PC-9 (cell line): Measurements from ENCODE around the gene MYO16. TPM values are rescaled to one million over a fixed set of nuclear protein-coding genes. Genes with fewer than 3 reads are reported as not detected.

ENCODE experiments used
- BruUV-seq: library from RNA; stranded (reverse); fragments of 400-500 nt; replicated peaks from 2 replicates; lab custom pipeline; 2021; lab: Mats Ljungman, UMichigan
- CTCF ChIA-PET: fragments of 300-600 bp; sonication (Branson Sonifier 250); formaldehyde crosslinking; loops from one replicate; lab custom pipeline; 2022; ENCODE audit warnings: antibody characterized with exemption; lab: Charles Lee
- POLR2A ChIA-PET: fragments of 300-600 bp; sonication (Branson Sonifier 250); formaldehyde crosslinking; loops from one replicate; lab custom pipeline; 2022; ENCODE audit warnings: antibody characterized with exemption; ENCODE audit not compliant: unreplicated experiment; lab: Charles Lee
- DNase-seq, 2 experiments: peaks; one replicate each; pipeline versions ENCODE4 v3.0.0 to v3.0.0-alpha.2; 2015 to 2022; ENCODE audit warnings: mixed read lengths in 1 of 2
- H2AFZ ChIP-seq: fragments of 200-600 bp; sonication (generic); 2 replicates; pipeline ENCODE4 v1.8.1; 2017; ENCODE audit warnings: antibody characterized with exemption
- H3F3A ChIP-seq: fragments of 200-600 bp; sonication (generic); 2 replicates; pipeline ENCODE4 v1.8.1; 2017; ENCODE audit warnings: antibody characterized with exemption, mild to moderate bottlenecking, low read depth; ENCODE audit not compliant: insufficient read depth
- H3K27ac ChIP-seq: fragments of 200-600 bp; sonication (generic); 2 replicates; pipeline ENCODE4 v1.6.1; 2016; ENCODE audit warnings: mixed run types
- H3K27me3 ChIP-seq: fragments of 200-600 bp; sonication (generic); 2 replicates; pipeline ENCODE4 v1.6.1; 2016; ENCODE audit warnings: low read depth, mixed run types; ENCODE audit not compliant: insufficient read depth
- H3K36me3 ChIP-seq: fragments of 200-600 bp; sonication (generic); 2 replicates; pipeline ENCODE4 v1.6.1; 2016; ENCODE audit warnings: low read depth, mixed run types
- H3K4me1 ChIP-seq: fragments of 200-600 bp; sonication (generic); replicated peaks from 2 replicates; pipeline ENCODE4 v1.6.1; 2016; ENCODE audit warnings: mixed run types; ENCODE audit not compliant: insufficient read depth
- H3K4me2 ChIP-seq: fragments of 200-600 bp; sonication (generic); 2 replicates; pipeline ENCODE4 v1.6.1; 2017; ENCODE audit warnings: mixed run types
- H3K4me3 ChIP-seq: fragments of 200-600 bp; sonication (generic); 2 replicates; pipeline ENCODE4 v1.6.1; 2016; ENCODE audit warnings: mixed run types
- H3K79me2 ChIP-seq: fragments of 200-600 bp; sonication (generic); 2 replicates; pipeline ENCODE4 v1.6.1; 2017; ENCODE audit warnings: low read depth, mixed run types
- H3K9me2 ChIP-seq: fragments of 200-600 bp; sonication (generic); 2 replicates; pipeline ENCODE4 v1.8.1; 2017; ENCODE audit warnings: mild to moderate bottlenecking; ENCODE audit not compliant: insufficient read depth
- H3K9me3 ChIP-seq: fragments of 200-600 bp; sonication (generic); 2 replicates; pipeline ENCODE4 v1.8.1; 2016; ENCODE audit warnings: low read depth; ENCODE audit not compliant: insufficient read depth
- H4K20me1 ChIP-seq: fragments of 200-600 bp; sonication (generic); 2 replicates; pipeline ENCODE4 v1.8.1; 2017; ENCODE audit not compliant: insufficient read depth
- CTCF ChIP-seq: fragments of 200-600 bp; sonication (generic); conservative IDR thresholded peaks from 2 replicates; pipeline ENCODE4 v1.6.1; 2017; ENCODE audit warnings: mixed run types, antibody characterized with exemption, mild to moderate bottlenecking, moderate library complexity
- EZH2 ChIP-seq: fragments of 200-600 bp; sonication (generic); IDR thresholded peaks from 2 replicates; pipeline ENCODE4 v1.8.0; 2017; ENCODE audit warnings: antibody characterized with exemption, low read depth
- intact Hi-C: fragments of 100-400 bp; cut with micrococcal nuclease; formaldehyde crosslinking; loops from one replicate; pipeline ENCODE4 v1.10.0; 2022; ENCODE audit not compliant: unreplicated experiment
- total RNA-seq: library from RNA; stranded (reverse); gene quantifications from 2 replicates; pipeline ENCODE4 v1.2.3, GENCODE V29; 2021

The MYO16 gene
- total RNA-seq, 1 experiment from 2014 or later = 0.59 TPM

- CTCF ChIA-PET = no interaction called here
- intact Hi-C loops = no loop called here
- no TSS peak for BruUV-seq
These were observed 575.2 kb downstream of the MYO16 start for GRCh38 chr13:109204657-109205056.

GRCh38 chr13:109205315-109205714 is 575.9 kb downstream of the MYO16 start:
- no peak overlapping the region for H3K4me2 ChIP-seq
- ChIA-PET CTCF (no interaction called here), POLR2A (no interaction called here)
- no peak for TF ChIP-seq EZH2
- TF ChIP-seq CTCF = no peak
- H3K27me3 ChIP-seq = no peaks in the 10 kb centered on the region
- H2AFZ ChIP-seq = no peak overlapping the region
- intact Hi-C loops = no loop called here
- no TSS peak for BruUV-seq
- H3F3A ChIP-seq = peaks cover 15% of the 10 kb centered on the region; the same call in 1 of the 2 replicates
- no peak for DNase-seq
- no peak overlapping the region for H3K27ac ChIP-seq
- peaks cover 12% of the 10 kb centered on the region for H3K79me2 ChIP-seq
- no peaks in the 10 kb centered on the region for H3K4me1 ChIP-seq
- H3K36me3 ChIP-seq = peaks cover 18% of the 10 kb centered on the region
- H3K9me2 ChIP-seq = no peaks in the 10 kb centered on the region
- no peaks in the 10 kb centered on the region for H4K20me1 ChIP-seq
- H3K9me3 ChIP-seq = no peaks in the 10 kb centered on the region; the same call in 1 of the 2 replicates
- no peak overlapping the region for H3K4me3 ChIP-seq

More at GRCh38 chr13:109204657-109205056, 575.2 kb downstream of the MYO16 start:
- DNase-seq = no peak
- Histone ChIP-seq H4K20me1 (no peaks in the 10 kb centered on the region), H3F3A (peaks cover 20% of the 10 kb centered on the region; the same call in 1 of the 2 replicates), H3K9me2 (no peaks in the 10 kb centered on the region), H3K36me3 (peaks cover 19% of the 10 kb centered on the region), H3K27ac (no peak overlapping the region), H3K79me2 (peaks cover 8% of the 10 kb centered on the region; the same call in 1 of the 2 replicates), H3K4me1 (no peaks in the 10 kb centered on the region), H2AFZ (no peak overlapping the region), H3K4me2 (no peak overlapping the region), H3K27me3 (no peaks in the 10 kb centered on the region), H3K4me3 (no peak overlapping the region), H3K9me3 (no peaks in the 10 kb centered on the region; the same call in 1 of the 2 replicates)
- TF ChIP-seq EZH2 (no peak), CTCF (no peak)
- POLR2A ChIA-PET = no interaction called here

DNA sequence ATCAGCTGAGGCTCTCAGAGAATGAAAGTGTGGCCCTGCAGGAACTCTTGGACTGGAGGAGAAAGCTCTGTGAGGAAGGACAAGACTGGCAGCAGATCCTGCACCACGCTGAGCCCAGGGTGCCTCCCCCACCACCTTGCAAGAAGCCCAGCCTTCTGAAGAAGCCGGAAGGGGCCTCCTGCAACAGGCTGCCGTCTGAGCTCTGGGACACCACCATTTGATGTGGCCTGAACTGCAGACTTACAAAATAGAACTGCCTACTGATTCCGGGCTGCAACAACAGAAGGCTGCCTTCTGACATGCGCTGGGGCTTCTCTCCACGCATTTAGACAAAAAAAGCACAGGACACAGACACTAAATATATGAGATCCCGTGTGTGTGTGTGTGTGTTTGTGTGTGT is 577.2 kb downstream of the MYO16 start:
- Histone ChIP-seq H4K20me1 (no peaks in the 10 kb centered on the region), H3K27me3 (no peaks in the 10 kb centered on the region), H3K4me3 (no peak overlapping the region), H3F3A (peaks cover 16% of the 10 kb centered on the region; the same call in 1 of the 2 replicates), H3K4me1 (peaks cover 8% of the 10 kb centered on the region), H3K9me2 (no peaks in the 10 kb centered on the region), H3K9me3 (no peaks in the 10 kb centered on the region; the same call in 1 of the 2 replicates), H3K36me3 (peaks cover 18% of the 10 kb centered on the region), H2AFZ (no peak overlapping the region), H3K27ac (no peak overlapping the region), H3K79me2 (peaks cover 12% of the 10 kb centered on the region; the same call in 1 of the 2 replicates), H3K4me2 (no peak overlapping the region)
- no peak for DNase-seq
- CTCF ChIA-PET = no interaction called here
- intact Hi-C loops = no loop called here
- BruUV-seq = no TSS peak
- no peak for TF ChIP-seq CTCF
- TF ChIP-seq EZH2 = no peak
- POLR2A ChIA-PET = no interaction called here
